OCI-LY7 (cell line): Measurements from ENCODE around the gene MAP3K13.

Experiments used
- CTCF ChIP-seq: fragments of 200-600 bp; sonication (generic); conservative IDR thresholded peaks from 2 replicates; pipeline ENCODE4 v1.5.1; 2014; ENCODE audit warnings: mild to moderate bottlenecking, antibody characterized with exemption, low read length, moderate library complexity, mixed read lengths
- EZH2phosphoT487 ChIP-seq: fragments of 200-600 bp; sonication (generic); IDR thresholded peaks from 2 replicates; pipeline ENCODE4 v1.6.1; 2018; ENCODE audit warnings: low read depth, borderline replicate concordance, mild to moderate bottlenecking, mixed run types, antibody characterized with exemption, low read length, moderate library complexity, mixed read lengths

- TF ChIP-seq CTCF (no peak), EZH2phosphoT487 (no peak)
Measured at GRCh38 chr3:185490241-185490640, 127.3 kb downstream of the MAP3K13 start.
